22Rv1 (cell line): ENCODE results near the gene ATP10B.

Experiments used
- H3K27ac ChIP-seq: fragments of 450-650 bp; 2 replicates; pipeline ENCODE4 v1.5.1; 2017
- ZFX ChIP-seq: fragments of 450-650 bp; IDR thresholded peaks from 2 replicates; pipeline ENCODE4 v1.6.1; 2017; ENCODE audit warnings: antibody characterized with exemption, borderline replicate concordance
- TF ChIP-seq, protein P1 (sequence below): fragments of 450-650 bp; IDR thresholded peaks from 2 replicates; pipeline ENCODE4 v1.5.1; 2017; ENCODE audit warnings: mild to moderate bottlenecking

The ATP10B gene

GRCh38 chr5:160774666-160775315, 77.2 kb downstream of the ATP10B start:
- TF ChIP-seq ZFX, result no peak
- TF ChIP-seq, protein P1, sequence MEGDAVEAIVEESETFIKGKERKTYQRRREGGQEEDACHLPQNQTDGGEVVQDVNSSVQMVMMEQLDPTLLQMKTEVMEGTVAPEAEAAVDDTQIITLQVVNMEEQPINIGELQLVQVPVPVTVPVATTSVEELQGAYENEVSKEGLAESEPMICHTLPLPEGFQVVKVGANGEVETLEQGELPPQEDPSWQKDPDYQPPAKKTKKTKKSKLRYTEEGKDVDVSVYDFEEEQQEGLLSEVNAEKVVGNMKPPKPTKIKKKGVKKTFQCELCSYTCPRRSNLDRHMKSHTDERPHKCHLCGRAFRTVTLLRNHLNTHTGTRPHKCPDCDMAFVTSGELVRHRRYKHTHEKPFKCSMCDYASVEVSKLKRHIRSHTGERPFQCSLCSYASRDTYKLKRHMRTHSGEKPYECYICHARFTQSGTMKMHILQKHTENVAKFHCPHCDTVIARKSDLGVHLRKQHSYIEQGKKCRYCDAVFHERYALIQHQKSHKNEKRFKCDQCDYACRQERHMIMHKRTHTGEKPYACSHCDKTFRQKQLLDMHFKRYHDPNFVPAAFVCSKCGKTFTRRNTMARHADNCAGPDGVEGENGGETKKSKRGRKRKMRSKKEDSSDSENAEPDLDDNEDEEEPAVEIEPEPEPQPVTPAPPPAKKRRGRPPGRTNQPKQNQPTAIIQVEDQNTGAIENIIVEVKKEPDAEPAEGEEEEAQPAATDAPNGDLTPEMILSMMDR, result no peak
- H3K27ac ChIP-seq, result no peak overlapping the region

DNA sequence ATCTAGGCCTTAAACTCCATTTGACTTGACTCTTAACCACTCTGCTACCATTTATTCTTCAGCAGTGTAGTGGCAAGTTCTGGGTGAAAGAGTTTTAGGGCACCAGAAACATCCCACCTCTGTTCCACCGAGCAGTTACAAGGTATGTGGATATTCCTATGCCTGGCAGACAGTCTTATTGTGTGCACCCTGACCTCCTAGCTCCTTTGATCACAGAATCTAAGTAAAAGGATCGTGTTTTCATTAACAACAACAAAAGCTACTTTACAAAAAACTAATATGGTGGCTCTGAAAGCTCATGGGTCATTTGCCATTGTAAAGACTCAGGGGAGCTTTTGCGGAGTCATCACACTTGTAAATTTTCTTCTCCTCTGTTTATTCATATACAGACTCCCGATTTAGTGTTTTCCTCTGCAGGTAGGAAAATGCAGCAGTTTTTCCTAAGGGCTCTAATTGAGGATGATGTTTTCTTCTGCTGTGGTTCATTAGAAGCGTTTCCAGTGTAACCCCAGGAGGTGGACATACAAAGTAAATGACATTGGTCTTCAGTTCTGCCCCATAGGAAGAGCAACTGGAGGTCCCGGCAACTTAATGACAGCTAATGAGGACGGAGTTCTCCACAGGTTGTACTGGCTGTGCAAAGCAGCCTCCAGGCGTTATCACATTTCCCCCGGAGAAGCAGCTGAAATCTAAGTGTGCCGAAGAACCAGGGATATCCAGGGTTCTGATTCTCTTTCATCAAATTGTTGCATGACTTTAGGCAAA, 78.2 kb downstream of the ATP10B start:
- no peak for TF ChIP-seq ZFX
- TF ChIP-seq, protein P1, result no peak
- H3K27ac ChIP-seq, result no peak overlapping the region

GRCh38 chr5:160772854-160773253, 79.2 kb downstream of the ATP10B start:
- H3K27ac ChIP-seq, result no peak overlapping the region
- TF ChIP-seq ZFX, result no peak
- TF ChIP-seq, protein P1, result no peak

GRCh38 chr5:160770718-160771117, 81.3 kb downstream of the ATP10B start:
- no peak overlapping the region for H3K27ac ChIP-seq
- TF ChIP-seq, protein P1, result no peak
- TF ChIP-seq ZFX, result no peak

DNA sequence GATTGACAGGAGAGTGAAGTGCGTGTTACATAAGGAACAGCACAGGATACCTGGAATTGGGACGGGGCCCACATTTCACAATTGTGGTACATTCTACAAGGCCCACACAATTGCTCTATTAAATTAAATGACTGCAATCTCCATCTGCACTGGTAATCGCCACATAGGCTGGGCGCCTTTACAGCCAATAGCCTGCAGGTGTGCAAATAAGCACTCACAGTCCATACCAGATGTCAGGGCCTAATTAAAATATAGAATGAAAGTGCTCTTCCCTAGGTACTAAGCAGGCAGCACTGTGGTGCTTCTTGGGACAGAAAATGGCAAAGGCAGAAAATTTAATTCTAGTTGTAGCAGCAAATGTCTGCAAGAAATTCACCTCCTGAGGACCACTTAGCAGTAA, 82.7 kb downstream of the ATP10B start:
- TF ChIP-seq ZFX, result no peak
- TF ChIP-seq, protein P1, result no peak
- no peak overlapping the region for H3K27ac ChIP-seq

- TF ChIP-seq ZFX, result no peak
- TF ChIP-seq, protein P1, result no peak
- no peak overlapping the region for H3K27ac ChIP-seq
These were observed 84.9 kb downstream of the ATP10B start for GRCh38 chr5:160767062-160767461.

DNA sequence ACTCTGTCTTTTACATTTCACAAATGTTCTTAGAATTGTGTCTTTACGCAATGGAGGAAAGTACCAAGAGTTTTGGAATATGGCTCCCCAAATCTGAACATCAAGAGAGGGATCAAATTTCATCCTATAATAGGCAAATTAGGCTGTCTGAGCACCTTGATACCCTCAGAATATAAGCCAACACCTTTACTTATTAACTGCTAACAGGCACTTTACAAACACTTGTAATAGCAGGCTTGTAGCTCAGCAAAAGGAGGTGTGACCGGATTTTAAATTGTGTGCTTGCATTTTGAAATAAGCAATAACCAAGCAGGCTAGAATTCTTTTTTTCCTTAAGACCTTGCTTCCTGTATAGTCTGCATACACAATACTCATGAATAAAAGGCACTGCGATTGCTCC, 92.0 kb downstream of the ATP10B start:
- TF ChIP-seq ZFX, result no peak
- TF ChIP-seq, protein P1, result no peak

More for the DNA sequence above, 92.0 kb downstream of the ATP10B start:
- H3K27ac ChIP-seq, result no peak overlapping the region
